Gastrocnemius medialis (tissue), 4 donors: Measurements from ENCODE around the gene DMAC2.

Experiments used
- CTCF ChIP-seq, 5 experiments: fragments of 450-650 bp in 3 of 5; fragments of 200-600 bp in 2 of 5; sonication (generic) in 2 of 5; IDR thresholded peaks in 4 of 5; conservative IDR thresholded peaks in 1 of 5; 1 replicate in 4 of 5; 2 replicates in 1 of 5; pipeline ENCODE4 v1.5.1; 2016 to 2019; ENCODE audit warnings: antibody characterized with exemption in 5 of 5, mild to moderate bottlenecking in 3 of 5, moderate library complexity in 3 of 5
- POLR2A ChIP-seq, 2 donors: fragments of 450-650 bp; IDR thresholded peaks; one replicate each; pipeline ENCODE4 v1.6.1; 2017; ENCODE audit warnings: antibody characterized with exemption in 2 of 2, mild to moderate bottlenecking in 2 of 2, moderate library complexity in 2 of 2

DNA sequence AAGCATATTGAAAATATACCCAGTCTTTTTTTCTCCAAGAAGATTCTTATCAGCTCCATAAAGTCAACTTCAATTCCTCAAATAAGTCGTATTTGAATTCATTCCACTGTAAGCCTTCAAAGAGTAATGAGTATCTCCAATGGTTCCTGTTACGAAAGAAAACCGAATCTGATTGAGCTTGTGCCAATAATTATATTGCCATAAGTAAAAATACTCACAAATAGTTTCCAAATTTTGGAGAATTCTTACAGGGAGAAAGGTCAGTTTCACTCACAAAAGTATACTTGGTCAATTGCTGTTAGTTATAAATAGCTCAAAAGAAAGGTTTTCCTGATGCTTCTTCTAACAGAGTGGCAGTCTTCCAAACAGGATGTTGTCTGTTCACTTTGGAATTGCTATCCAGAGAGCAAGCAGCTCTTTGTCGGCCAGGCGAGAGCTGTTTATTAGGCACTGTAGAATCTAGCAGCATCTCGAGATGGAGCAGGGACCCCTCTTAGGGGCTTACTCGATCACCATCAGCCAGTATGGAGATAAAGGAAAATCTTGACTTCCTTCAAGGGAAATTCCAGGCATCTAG, 16.7 kb upstream of the DMAC2 start:
- no peak for TF ChIP-seq CTCF (IDR thresholded peaks at IDR 0.05 in 4 of 5, conservative IDR thresholded peaks at IDR 0.05 in 1 of 5)
- no peak for TF ChIP-seq POLR2A (IDR thresholded peaks at IDR 0.05)
